A673 (cell line): Measurements from ENCODE around the gene PSMB5. TPM values are rescaled to one million over a fixed set of nuclear protein-coding genes. Genes with fewer than 3 reads are reported as not detected.

Experiments
- BruUV-seq: library from RNA; stranded (reverse); fragments of 400-500 nt; replicated peaks from 2 replicates; lab custom pipeline; 2021; lab: Mats Ljungman, UMichigan
- CTCF ChIA-PET: fragments of 300-600 bp; sonication (Branson Sonifier 250); formaldehyde crosslinking; loops from one replicate; lab custom pipeline; 2022; ENCODE audit warnings: antibody characterized with exemption; lab: Charles Lee
- POLR2A ChIA-PET: fragments of 300-600 bp; sonication (Branson Sonifier 250); formaldehyde crosslinking; loops from one replicate; lab custom pipeline; 2022; ENCODE audit warnings: antibody characterized with exemption; ENCODE audit not compliant: low non-redundant PET; lab: Charles Lee
- DNase-seq: peaks from one replicate; pipeline ENCODE4 v3.0.0-alpha.2; 2015; ENCODE audit warnings: low spot score
- H3K27ac ChIP-seq: fragments of 200-600 bp; sonication (generic); 2 replicates; pipeline ENCODE4 v1.5.1; 2016; ENCODE audit warnings: mixed run types, low read depth, mild to moderate bottlenecking, mixed read lengths, antibody characterized with exemption, low read length; ENCODE audit not compliant: poor library complexity, severe bottlenecking
- H3K27me3 ChIP-seq: fragments of 200-600 bp; sonication (generic); replicated peaks from 2 replicates; pipeline ENCODE4 v1.6.1; 2017; ENCODE audit warnings: mixed run types, low read depth, mild to moderate bottlenecking, mixed read lengths, antibody characterized with exemption, low read length; ENCODE audit not compliant: insufficient read depth, poor library complexity
- H3K36me3 ChIP-seq: fragments of 200-600 bp; sonication (generic); 2 replicates; pipeline ENCODE4 v1.6.1; 2016; ENCODE audit warnings: mixed run types, mild to moderate bottlenecking, mixed read lengths, antibody characterized with exemption, low read length; ENCODE audit not compliant: insufficient read depth, poor library complexity, severe bottlenecking
- H3K4me1 ChIP-seq: fragments of 200-600 bp; sonication (generic); 2 replicates; pipeline ENCODE4 v1.6.1; 2017; ENCODE audit warnings: mixed run types, mild to moderate bottlenecking, mixed read lengths, antibody characterized with exemption, low read length; ENCODE audit not compliant: insufficient read depth, poor library complexity, severe bottlenecking
- H3K4me3 ChIP-seq: fragments of 200-600 bp; sonication (generic); 2 replicates; pipeline ENCODE4 v1.5.1; 2016; ENCODE audit warnings: low read depth, mixed run types, mild to moderate bottlenecking, mixed read lengths, low read length; ENCODE audit not compliant: poor library complexity, severe bottlenecking
- H3K9me3 ChIP-seq: fragments of 200-600 bp; sonication (generic); 2 replicates; pipeline ENCODE4 v1.6.1; 2016; ENCODE audit warnings: mixed run types, low read depth, mild to moderate bottlenecking, mixed read lengths, antibody characterized with exemption, low read length; ENCODE audit not compliant: poor library complexity, severe bottlenecking
- CTCF ChIP-seq: fragments of 300-800, 200-600 bp; sonication (generic); conservative IDR thresholded peaks from 2 replicates; pipeline ENCODE4 v1.5.1; 2017; ENCODE audit warnings: low read depth, mild to moderate bottlenecking, antibody characterized with exemption, low read length, moderate library complexity, mixed read lengths
- EZH2 ChIP-seq: fragments of 200-600 bp; sonication (generic); IDR thresholded peaks from 2 replicates; pipeline ENCODE4 v1.6.1; 2017; ENCODE audit warnings: borderline replicate concordance, low read depth, mild to moderate bottlenecking, mixed read lengths, antibody characterized with exemption, low read length; ENCODE audit not compliant: poor library complexity, severe bottlenecking
- intact Hi-C: fragments of 100-400 bp; cut with micrococcal nuclease; formaldehyde crosslinking; loops from one replicate; pipeline ENCODE4 v1.10.0; 2022; ENCODE audit not compliant: unreplicated experiment
- total RNA-seq: library from RNA; stranded (reverse); gene quantifications from 2 replicates; pipeline ENCODE4 v1.2.3, GENCODE V29; 2021

PSMB5 gene
- total RNA-seq, 1 experiment from 2014 or later = 500 TPM

DNA sequence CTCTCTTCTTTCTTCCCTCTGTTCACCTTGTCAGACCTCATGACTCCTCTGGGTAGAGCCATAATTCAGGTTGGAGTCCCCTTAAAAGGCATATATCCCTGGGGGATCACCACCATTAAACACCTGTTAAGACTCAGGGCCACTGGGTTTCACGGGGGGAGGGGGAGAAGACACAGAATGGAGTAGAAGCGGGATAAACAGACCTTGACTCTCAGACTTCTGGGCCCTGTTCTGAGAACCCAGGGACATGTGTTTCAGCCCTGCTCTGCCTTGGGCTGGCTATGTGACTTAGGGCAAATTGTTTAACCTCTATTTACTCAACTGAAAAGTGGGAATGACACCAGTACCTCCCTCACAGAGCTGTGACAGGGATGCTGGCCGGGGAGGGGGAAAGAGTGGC, 18.0 kb upstream of the PSMB5 start:
- Histone ChIP-seq H3K9me3 (no peaks in the 10 kb centered on the region), H3K36me3 (peaks cover 42% of the 10 kb centered on the region), H3K4me1 (peaks cover 14% of the 10 kb centered on the region), H3K27me3 (no peaks in the 10 kb centered on the region), H3K4me3 (no peak overlapping the region), H3K27ac (peak overlapping the region; percentile 50)
- intact Hi-C loops = loop anchor here (10.0 kb wide), 1 partner anchor 498 kb away; no protein-coding TSS in a partner anchor
- no peak for TF ChIP-seq EZH2
- TF ChIP-seq CTCF = no peak
- DNase-seq = no peak
- no TSS peak for BruUV-seq
- ChIA-PET CTCF (interaction anchor here (0.8 to 10.7 kb wide), 4 partner anchors 26 to 70 kb away, joined by 3 to 134 read pairs (median 4); partner anchors contain the start of gene AJUBA), POLR2A (no interaction called here)

DNA sequence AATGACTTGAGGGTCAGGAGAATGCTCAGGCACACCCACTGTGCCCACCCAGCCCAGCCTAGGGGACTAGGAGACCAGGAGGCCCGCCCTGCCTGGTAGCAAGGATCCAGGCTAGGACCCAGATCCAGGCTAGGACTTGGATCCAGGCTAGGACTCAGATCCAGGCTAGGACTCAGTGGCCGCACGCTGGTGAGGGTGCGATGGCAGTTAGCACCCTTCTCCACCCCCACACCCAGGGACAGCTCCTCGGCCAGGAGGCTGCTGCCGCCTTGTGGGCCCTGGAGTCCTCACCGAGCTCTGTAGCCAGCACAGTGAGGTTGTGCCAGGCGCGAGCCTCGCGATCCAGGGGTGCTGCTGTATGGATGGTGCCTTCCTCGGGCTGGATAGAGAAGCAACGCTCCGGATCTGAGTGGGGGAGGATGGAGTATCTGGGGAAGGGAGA, 17.5 kb upstream of the PSMB5 start:
- peak; percentile 44 for DNase-seq
- ChIA-PET CTCF (interaction anchor here (0.5 to 10.7 kb wide), 5 partner anchors 25 to 70 kb away, joined by 3 to 134 read pairs (median 5); partner anchors contain the start of gene AJUBA), POLR2A (interaction anchor here (0.5 kb wide), 1 partner anchor 10 kb away, joined by 3 read pairs; no protein-coding TSS in a partner anchor)
- Histone ChIP-seq H3K4me3 (no peak overlapping the region), H3K27ac (peak overlapping the region; percentile 50), H3K4me1 (peaks cover 14% of the 10 kb centered on the region), H3K36me3 (peaks cover 42% of the 10 kb centered on the region), H3K27me3 (no peaks in the 10 kb centered on the region), H3K9me3 (no peaks in the 10 kb centered on the region)
- intact Hi-C loops = loop anchor here (10.0 kb wide), 1 partner anchor 497 kb away; no protein-coding TSS in a partner anchor
- TF ChIP-seq CTCF (peak; percentile 49), EZH2 (no peak)
- no TSS peak for BruUV-seq

DNA sequence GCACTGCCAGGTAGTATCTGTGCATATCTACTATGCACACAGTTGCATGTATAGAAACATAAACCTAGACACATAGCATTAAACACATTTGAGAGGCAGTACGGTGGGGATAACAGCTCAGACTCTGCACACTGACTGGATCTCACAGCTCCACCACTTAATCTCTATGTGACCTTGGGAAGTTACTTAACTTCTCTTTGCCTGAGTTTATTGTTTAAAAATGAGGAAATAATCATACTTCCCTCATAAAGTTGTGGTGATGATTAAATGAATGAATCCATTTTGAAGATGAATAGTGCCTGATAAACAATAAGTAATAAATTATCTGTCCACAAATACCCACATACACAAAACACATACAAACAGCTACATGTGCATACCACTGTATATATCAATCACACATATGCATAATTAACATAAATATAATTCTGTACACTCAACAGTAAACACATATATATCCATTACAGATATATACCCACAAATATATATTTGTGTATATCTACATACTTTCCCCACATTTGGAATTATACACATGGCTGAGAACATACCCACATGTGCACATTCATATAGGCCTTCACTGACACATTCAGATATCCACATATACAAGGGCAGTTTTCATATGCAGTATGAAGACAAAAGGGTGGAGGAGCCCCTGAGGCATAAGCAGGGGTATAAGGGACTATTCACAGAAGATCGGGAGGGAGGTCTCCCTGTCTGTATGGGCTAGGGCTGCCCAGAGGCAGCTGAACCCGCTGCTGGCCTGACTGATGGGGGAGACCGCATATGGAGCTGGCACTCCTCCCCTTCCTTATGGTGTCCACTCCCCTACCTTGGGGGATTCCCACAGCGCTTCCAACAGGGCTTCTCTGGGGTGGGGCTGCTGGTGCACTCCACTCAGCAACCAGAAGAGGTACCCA, 16.7 kb upstream of the PSMB5 start:
- TF ChIP-seq EZH2 (no peak), CTCF (no peak)
- ChIA-PET POLR2A (interaction anchor here (0.5 kb wide), 1 partner anchor 11 kb away, joined by 3 read pairs; no protein-coding TSS in a partner anchor), CTCF (interaction anchor here (0.5 to 10.7 kb wide), 6 partner anchors 24 to 69 kb away, joined by 3 to 134 read pairs (median 4); partner anchors contain the start of gene AJUBA)
- H3K9me3 ChIP-seq = no peaks in the 10 kb centered on the region
- no peaks in the 10 kb centered on the region for H3K27me3 ChIP-seq
- intact Hi-C loops = loop anchor here (10.0 kb wide), 1 partner anchor 497 kb away; no protein-coding TSS in a partner anchor
- no peak overlapping the region for H3K4me3 ChIP-seq
- H3K4me1 ChIP-seq = peaks cover 10% of the 10 kb centered on the region
- peak overlapping the region; percentile 16 for H3K27ac ChIP-seq
- no TSS peak for BruUV-seq
- H3K36me3 ChIP-seq = peaks cover 42% of the 10 kb centered on the region
- DNase-seq = no peak
